ENCODE data around the gene SLC13A2.

Gene SLC13A2

GRCh38 chr17:28524476-28525424 is 51.3 kb downstream of the SLC13A2 start:
- no peak for TF ChIP-seq TAF1 (IDR thresholded peaks at IDR 0.05; ENCODE audit: low read depth)
- no peak for TF ChIP-seq CEBPB (IDR thresholded peaks at IDR 0.05)
- peak; percentile 24; the same call in 1 of the 2 replicates for TF ChIP-seq NFIC (IDR thresholded peaks at IDR 0.05)
- TF ChIP-seq TEAD4 (IDR thresholded peaks at IDR 0.05): peak; percentile 38; the same call in 1 of the 2 replicates

GRCh38 chr17:28526381-28526780 is 52.9 kb downstream of the SLC13A2 start:
- TF ChIP-seq TEAD4 (IDR thresholded peaks at IDR 0.05) (no peak), RAD21 (IDR thresholded peaks at IDR 0.05; ENCODE audit: low read depth) (no peak), REST (IDR thresholded peaks at IDR 0.05; ENCODE audit: low read depth) (no peak), MAX (IDR thresholded peaks at IDR 0.05) (no peak), USF1 (IDR thresholded peaks at IDR 0.05) (no peak), FOXM1 (IDR thresholded peaks at IDR 0.05; ENCODE audit: borderline replicate concordance, low read depth) (no peak), TCF12 (IDR thresholded peaks at IDR 0.05; ENCODE audit: low read depth) (no peak), CEBPB (IDR thresholded peaks at IDR 0.05) (no peak), YY1 (IDR thresholded peaks at IDR 0.05; ENCODE audit: low read depth) (no peak), ZBTB7A (IDR thresholded peaks at IDR 0.05; ENCODE audit: low read depth) (no peak), NFIC (IDR thresholded peaks at IDR 0.05) (no peak), TAF1 (IDR thresholded peaks at IDR 0.05; ENCODE audit: low read depth) (no peak), EGR1 (IDR thresholded peaks at IDR 0.05) (no peak)

- TF ChIP-seq YY1 (IDR thresholded peaks at IDR 0.05; ENCODE audit: low read depth) (no peak), MAX (IDR thresholded peaks at IDR 0.05) (no peak), FOXM1 (IDR thresholded peaks at IDR 0.05; ENCODE audit: borderline replicate concordance, low read depth) (no peak)
Measured at GRCh38 chr17:28527181-28527681, 53.8 kb downstream of the SLC13A2 start.

- TF ChIP-seq EP300 (IDR thresholded peaks at IDR 0.05; ENCODE audit: borderline replicate concordance) (no peak), CEBPB (IDR thresholded peaks at IDR 0.05) (no peak), TAF1 (IDR thresholded peaks at IDR 0.05; ENCODE audit: low read depth) (no peak), MAX (IDR thresholded peaks at IDR 0.05) (no peak), CREB1 (IDR thresholded peaks at IDR 0.05; ENCODE audit: low read depth) (no peak), NFIC (IDR thresholded peaks at IDR 0.05) (no peak), TEAD4 (IDR thresholded peaks at IDR 0.05) (no peak), RAD21 (IDR thresholded peaks at IDR 0.05; ENCODE audit: low read depth) (no peak), ZBTB7A (IDR thresholded peaks at IDR 0.05; ENCODE audit: low read depth) (no peak), YY1 (IDR thresholded peaks at IDR 0.05; ENCODE audit: low read depth) (no peak), EGR1 (IDR thresholded peaks at IDR 0.05) (no peak), FOXM1 (IDR thresholded peaks at IDR 0.05; ENCODE audit: borderline replicate concordance, low read depth) (no peak), REST (IDR thresholded peaks at IDR 0.05; ENCODE audit: low read depth) (no peak), TCF12 (IDR thresholded peaks at IDR 0.05; ENCODE audit: low read depth) (no peak), USF1 (IDR thresholded peaks at IDR 0.05) (no peak)
Measured at GRCh38 chr17:28527859-28528258, 54.4 kb downstream of the SLC13A2 start.

GRCh38 chr17:28528327-28529012 is 55.0 kb downstream of the SLC13A2 start:
- TF ChIP-seq NFIC (IDR thresholded peaks at IDR 0.05) (no peak), YY1 (IDR thresholded peaks at IDR 0.05; ENCODE audit: low read depth) (no peak), EGR1 (IDR thresholded peaks at IDR 0.05) (no peak), TCF12 (IDR thresholded peaks at IDR 0.05; ENCODE audit: low read depth) (no peak), RAD21 (IDR thresholded peaks at IDR 0.05; ENCODE audit: low read depth) (no peak), MAX (IDR thresholded peaks at IDR 0.05) (no peak), REST (IDR thresholded peaks at IDR 0.05; ENCODE audit: low read depth) (no peak), ZBTB7A (IDR thresholded peaks at IDR 0.05; ENCODE audit: low read depth) (no peak), TAF1 (IDR thresholded peaks at IDR 0.05; ENCODE audit: low read depth) (no peak)
